ENCODE results near the gene CLDN1. TPM values are rescaled to one million over a fixed set of nuclear protein-coding genes. Genes with fewer than 3 reads are reported as not detected.
A peak's percentile ranks its signal among the peaks of the same experiment; 100 is the strongest.

Gene CLDN1
- total and polyA plus RNA-seq, 10 of the 15 experiments (the other 5 are each of a cell fraction or from before 2014, with no cell fraction given): 3.4 to 22.8 (median 8.5) TPM

GRCh38 chr3:190323246-190323626, 990 bp upstream of the CLDN1 start (continued):
- TF ChIP-seq CUX1 (IDR thresholded peaks at IDR 0.05; ENCODE audit: insufficient replicate concordance, low read depth, low read length): no peak
- TF ChIP-seq YY1 (IDR thresholded peaks at IDR 0.05; ENCODE audit: low read depth, low read length): no peak
- TF ChIP-seq RUNX3 (IDR thresholded peaks at IDR 0.05; ENCODE audit: low read length): peak; percentile 51
- peak; percentile 27; the same call in 1 of the 2 replicates for TF ChIP-seq JUNB (IDR thresholded peaks at IDR 0.05)
- TF ChIP-seq KLF5 (IDR thresholded peaks at IDR 0.05; ENCODE audit: partially characterized antibody): no peak
- peak; percentile 52 for TF ChIP-seq IKZF1 (conservative IDR thresholded peaks at IDR 0.05)
- no peak for TF ChIP-seq FOXK2 (IDR thresholded peaks at IDR 0.05)
- no peak for TF ChIP-seq POLR2AphosphoS2 (IDR thresholded peaks at IDR 0.05; ENCODE audit: low read depth, low read length)
- no peak for TF ChIP-seq PKNOX1 (IDR thresholded peaks at IDR 0.05)
- no peak for TF ChIP-seq ATF3 (IDR thresholded peaks at IDR 0.05; ENCODE audit: borderline replicate concordance, extremely low read depth, low read depth, low read length)
- peak; percentile 71 for TF ChIP-seq EED (IDR thresholded peaks at IDR 0.05; ENCODE audit: low read depth)
- peak; percentile 18; the same call in 1 of the 2 replicates for TF ChIP-seq CREM (IDR thresholded peaks at IDR 0.05; ENCODE audit: low read depth)
- TF ChIP-seq RB1 (IDR thresholded peaks at IDR 0.05; ENCODE audit: borderline replicate concordance): no peak
- no peak for TF ChIP-seq BACH1 (IDR thresholded peaks at IDR 0.05; ENCODE audit: borderline replicate concordance)
- 0 out of 4 replicates have a peak, but pooled peaks of 1 of the 2 experiments have one; percentile 44 for TF ChIP-seq ETV6 (conservative IDR thresholded peaks at IDR 0.05 in 1 of 2, IDR thresholded peaks at IDR 0.05 in 1 of 2; ENCODE audit: borderline replicate concordance in 1 of 2, low read depth in 1 of 2)
- TF ChIP-seq SIX5 (IDR thresholded peaks at IDR 0.05; ENCODE audit: low read depth, low read length, severe bottlenecking): no peak
- TF ChIP-seq CREB1 (IDR thresholded peaks at IDR 0.05; ENCODE audit: low read depth): no peak
- no peak for TF ChIP-seq REST (IDR thresholded peaks at IDR 0.05; ENCODE audit: low read depth, low read length)
- no peak for TF ChIP-seq POLR2AphosphoS5 (IDR thresholded peaks at IDR 0.05; ENCODE audit: low read length)
- no peak for TF ChIP-seq ZNF622 (IDR thresholded peaks at IDR 0.05)

Data from GM12878 (cell line).